Mesenchymal stem cell (in vitro differentiated cells and primary cell): ENCODE results near the gene CDC42BPG.

Experiments used
- DNase-seq: peaks from one replicate; pipeline ENCODE4 v3.0.0-alpha.2; 2013
- H2AFZ ChIP-seq: one replicate; pipeline ENCODE4 v1.6.1; 2013; ENCODE audit warnings: low read depth, mild to moderate bottlenecking, control low read depth, inconsistent platforms, low read length, moderate library complexity
- H2AK5ac ChIP-seq: 2 replicates; pipeline ENCODE4 v1.6.1; 2013; ENCODE audit warnings: low read length, moderate library complexity, mild to moderate bottlenecking, inconsistent platforms; ENCODE audit not compliant: severe bottlenecking
- H2BK120ac ChIP-seq: one replicate; pipeline ENCODE4 v1.6.1; 2013; ENCODE audit warnings: low read depth, mild to moderate bottlenecking, inconsistent platforms, low read length, moderate library complexity
- H2BK12ac ChIP-seq, 2 experiments: one replicate each; pipeline ENCODE4 v1.6.1; 2013; ENCODE audit warnings: inconsistent platforms in 2 of 2, low read length in 2 of 2, mild to moderate bottlenecking in 2 of 2, moderate library complexity in 2 of 2, control low read depth in 1 of 2
- H2BK15ac ChIP-seq: one replicate; pipeline ENCODE4 v1.6.1; 2013; ENCODE audit warnings: mild to moderate bottlenecking, low read depth, inconsistent platforms; ENCODE audit not compliant: poor library complexity, severe bottlenecking
- H2BK5ac ChIP-seq: 2 replicates; pipeline ENCODE4 v1.6.1; 2013; ENCODE audit warnings: low read depth, mild to moderate bottlenecking, low read length, control low read depth, inconsistent platforms; ENCODE audit not compliant: poor library complexity, severe bottlenecking
- H3K14ac ChIP-seq, 2 experiments: one replicate each; pipeline ENCODE4 v1.6.1; 2013; ENCODE audit warnings: inconsistent platforms in 2 of 2, low read length in 2 of 2, control low read depth in 1 of 2, mild to moderate bottlenecking in 1 of 2, moderate library complexity in 1 of 2
- H3K18ac ChIP-seq, 2 experiments: one replicate each; pipeline ENCODE4 v1.6.1; 2013; ENCODE audit warnings: inconsistent platforms in 2 of 2, low read length in 2 of 2, control low read depth in 1 of 2, low read depth in 1 of 2, mild to moderate bottlenecking in 1 of 2
- H3K23ac ChIP-seq, 2 experiments: one replicate each; pipeline ENCODE4 v1.6.1; 2013; ENCODE audit warnings: inconsistent platforms in 2 of 2, low read length in 2 of 2, mild to moderate bottlenecking in 2 of 2, moderate library complexity in 2 of 2, control low read depth in 1 of 2
- H3K27ac ChIP-seq: 2 replicates; pipeline ENCODE4 v1.5.1; 2013; ENCODE audit warnings: mild to moderate bottlenecking, moderate library complexity, low read length, control low read depth, inconsistent platforms; ENCODE audit not compliant: poor library complexity, severe bottlenecking
- H3K27me3 ChIP-seq, 2 experiments: 2 replicates each; pipeline versions ENCODE4 v1.6.1 to v1.7.0; 2013; ENCODE audit warnings: low read length in 2 of 2, mild to moderate bottlenecking in 2 of 2, moderate library complexity in 2 of 2, control low read depth in 1 of 2, inconsistent platforms in 1 of 2; ENCODE audit not compliant: control insufficient read depth in 1 of 2, insufficient read depth in 1 of 2
- H3K36me3 ChIP-seq, 2 experiments: 2 replicates each; pipeline versions ENCODE4 v1.6.1 to v1.7.0; 2013; ENCODE audit warnings: low read length in 2 of 2, control low read depth in 1 of 2, inconsistent platforms in 1 of 2, low read depth in 1 of 2, mild to moderate bottlenecking in 1 of 2; ENCODE audit not compliant: insufficient read depth in 2 of 2, control insufficient read depth in 1 of 2
- H3K4ac ChIP-seq, 2 experiments: one replicate each; pipeline ENCODE4 v1.6.1; 2013; ENCODE audit warnings: inconsistent platforms in 2 of 2, low read length in 2 of 2, mild to moderate bottlenecking in 2 of 2, moderate library complexity in 2 of 2, control low read depth in 1 of 2, low read depth in 1 of 2
- H3K4me1 ChIP-seq: 2 replicates; pipeline ENCODE4 v1.6.1; 2013; ENCODE audit warnings: low read depth, low read length, control low read depth; ENCODE audit not compliant: control insufficient read depth, insufficient read depth
- H3K4me2 ChIP-seq: 2 replicates; pipeline ENCODE4 v1.6.1; 2013; ENCODE audit warnings: low read length, mild to moderate bottlenecking, inconsistent platforms; ENCODE audit not compliant: poor library complexity, severe bottlenecking
- H3K4me3 ChIP-seq, 2 experiments: 2 replicates each; pipeline versions ENCODE4 v1.5.1 to v1.7.0; 2013; ENCODE audit warnings: low read length in 2 of 2, mild to moderate bottlenecking in 2 of 2, control low read depth in 1 of 2, low read depth in 1 of 2; ENCODE audit not compliant: insufficient read depth in 1 of 2
- H3K79me1 ChIP-seq: replicated peaks from 2 replicates; pipeline ENCODE4 v1.6.1; 2013; ENCODE audit warnings: mild to moderate bottlenecking, control low read depth, low read length, inconsistent platforms; ENCODE audit not compliant: poor library complexity, severe bottlenecking
- H3K9ac ChIP-seq: 2 replicates; pipeline ENCODE4 v1.7.0; 2013; ENCODE audit warnings: mild to moderate bottlenecking, low read length, moderate library complexity
- H3K9me3 ChIP-seq: 2 replicates; pipeline ENCODE4 v1.7.0; 2013; ENCODE audit warnings: mild to moderate bottlenecking, low read length; ENCODE audit not compliant: control insufficient read depth
- H4K8ac ChIP-seq: one replicate; pipeline ENCODE4 v1.6.1; 2013; ENCODE audit warnings: inconsistent platforms, mild to moderate bottlenecking, low read length, moderate library complexity
- H4K91ac ChIP-seq: one replicate; pipeline ENCODE4 v1.6.1; 2013; ENCODE audit warnings: mild to moderate bottlenecking, low read length, inconsistent platforms
- WGBS: methylation state at CpG from one replicate; pipeline ENCODE4 v1.1.7; 2013; ENCODE audit warnings: mixed read lengths; 5-methylcytosine and 5-hydroxymethylcytosine counted together

CDC42BPG gene

GRCh38 chr11:64826578-64827450, 17.6 kb downstream of the CDC42BPG start:
- Histone ChIP-seq H3K18ac (no peak overlapping the region), H3K9me3 (no peaks in the 10 kb centered on the region), H3K79me1 (no peaks in the 10 kb centered on the region), H3K4me3 (no peak overlapping the region), H3K4me2 (no peak overlapping the region), H2BK5ac (no peak overlapping the region), H3K4ac (no peak overlapping the region), H4K8ac (no peak overlapping the region), H3K27ac (no peak overlapping the region), H3K4me1 (no peaks in the 10 kb centered on the region), H3K9ac (no peak overlapping the region), H3K14ac (no peak overlapping the region), H3K23ac (no peak overlapping the region), H2BK12ac (no peak overlapping the region), H2AK5ac (no peak overlapping the region), H4K91ac (peak overlapping the region; percentile 31), H2BK120ac (no peak overlapping the region), H2BK15ac (no peak overlapping the region), H3K36me3 (peaks cover 0 to 36% of the 10 kb centered on the region in 2 experiments), H3K27me3 (peaks cover 0 to 22% of the 10 kb centered on the region in 2 experiments), H2AFZ (no peak overlapping the region)
- no peak for DNase-seq
- 93% methylated on average over 52 of the region's 52 CpGs for WGBS

DNA sequence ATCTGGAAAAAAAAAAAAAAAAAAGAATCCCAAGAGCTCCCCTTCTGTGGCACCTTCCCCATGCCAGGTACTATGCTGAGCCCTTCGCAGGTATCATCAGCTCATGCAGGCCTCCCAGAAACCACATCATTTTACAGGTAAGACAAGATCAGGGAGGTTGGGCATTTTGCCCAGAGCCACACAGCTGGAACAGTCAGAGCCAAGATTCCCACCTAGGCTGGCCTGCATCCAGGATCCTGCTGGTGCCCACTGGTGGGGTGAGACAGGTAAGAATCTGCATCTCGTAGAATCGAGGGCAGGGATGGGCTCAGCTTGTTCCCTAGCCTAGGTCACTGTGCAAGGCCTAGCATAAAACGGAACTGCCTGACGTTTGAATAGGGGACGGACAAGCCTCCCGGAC, 18.4 kb downstream of the CDC42BPG start:
- DNase-seq, result no peak
- no peak overlapping the region for H3K14ac ChIP-seq
- H3K4ac ChIP-seq, result no peak overlapping the region
- H3K4me3 ChIP-seq, result no peak overlapping the region
- H3K4me1 ChIP-seq, result no peaks in the 10 kb centered on the region
- 85% methylated on average over 7 of the region's 7 CpGs for WGBS
- H3K18ac ChIP-seq, result no peak overlapping the region
- H2BK15ac ChIP-seq, result no peak overlapping the region
- no peak overlapping the region for H3K4me2 ChIP-seq
- H2BK120ac ChIP-seq, result no peak overlapping the region
- H3K9me3 ChIP-seq, result no peaks in the 10 kb centered on the region
- H4K91ac ChIP-seq, result no peak overlapping the region
- no peak overlapping the region for H2AFZ ChIP-seq
- no peak overlapping the region for H2BK12ac ChIP-seq
- no peak overlapping the region for H2BK5ac ChIP-seq
- H3K79me1 ChIP-seq, result no peaks in the 10 kb centered on the region
- H3K23ac ChIP-seq, result no peak overlapping the region
- peaks cover 0 to 22% of the 10 kb centered on the region in 2 experiments for H3K27me3 ChIP-seq
- H3K27ac ChIP-seq, result no peak overlapping the region
- no peak overlapping the region for H4K8ac ChIP-seq
- peaks cover 0 to 29% of the 10 kb centered on the region in 2 experiments for H3K36me3 ChIP-seq
- no peak overlapping the region for H3K9ac ChIP-seq
- no peak overlapping the region for H2AK5ac ChIP-seq

GRCh38 chr11:64823568-64824119, 20.8 kb downstream of the CDC42BPG start:
- Histone ChIP-seq H3K36me3 (peaks cover 0 to 18% of the 10 kb centered on the region in 2 experiments), H3K23ac (no peak overlapping the region), H3K4me2 (no peak overlapping the region), H3K79me1 (no peaks in the 10 kb centered on the region), H3K9ac (no peak overlapping the region), H3K27ac (no peak overlapping the region), H2AK5ac (no peak overlapping the region), H4K91ac (no peak overlapping the region), H3K9me3 (no peaks in the 10 kb centered on the region), H4K8ac (no peak overlapping the region), H3K14ac (no peak overlapping the region), H3K4ac (no peak overlapping the region), H2AFZ (no peak overlapping the region), H3K18ac (no peak overlapping the region), H3K4me3 (no peak overlapping the region), H2BK5ac (no peak overlapping the region), H2BK15ac (no peak overlapping the region), H2BK12ac (no peak overlapping the region), H2BK120ac (no peak overlapping the region), H3K4me1 (no peaks in the 10 kb centered on the region), H3K27me3 (peaks cover 0 to 19% of the 10 kb centered on the region in 2 experiments)
- DNase-seq, result no peak
- WGBS, result 71% methylated on average over 11 of the region's 11 CpGs

GRCh38 chr11:64817476-64817875, 27.0 kb downstream of the CDC42BPG start:
- H3K27ac ChIP-seq, result no peak overlapping the region
- 94% methylated on average over 3 of the region's 3 CpGs for WGBS
- H3K27me3 ChIP-seq, result no peaks in the 10 kb centered on the region

More at GRCh38 chr11:64817476-64817875, 27.0 kb downstream of the CDC42BPG start:
- H4K91ac ChIP-seq, result no peak overlapping the region
- no peaks in the 10 kb centered on the region for H3K36me3 ChIP-seq
- H3K4me2 ChIP-seq, result no peak overlapping the region
- no peak overlapping the region for H2BK5ac ChIP-seq
- H3K23ac ChIP-seq, result no peak overlapping the region
- no peak overlapping the region for H2BK120ac ChIP-seq
- H3K4ac ChIP-seq, result no peak overlapping the region
- no peak overlapping the region for H4K8ac ChIP-seq
- H3K4me1 ChIP-seq, result peaks cover 3% of the 10 kb centered on the region
- DNase-seq, result no peak
- H3K9me3 ChIP-seq, result no peaks in the 10 kb centered on the region
- H3K4me3 ChIP-seq, result no peak overlapping the region
- H3K79me1 ChIP-seq, result no peaks in the 10 kb centered on the region
- no peak overlapping the region for H3K14ac ChIP-seq
- H3K9ac ChIP-seq, result no peak overlapping the region
- no peak overlapping the region for H2AK5ac ChIP-seq
- no peak overlapping the region for H3K18ac ChIP-seq
- H2BK12ac ChIP-seq, result no peak overlapping the region
- no peak overlapping the region for H2AFZ ChIP-seq
- H2BK15ac ChIP-seq, result no peak overlapping the region
